Colonic mucosa (tissue), 4 donors: ENCODE data around the gene CUL9. TPM values are rescaled to one million over a fixed set of nuclear protein-coding genes. Genes with fewer than 3 reads are reported as not detected.

ENCODE experiments used
- DNase-seq: peaks from one replicate; pipeline ENCODE4 v3.0.0-alpha.2; 2020
- H3K27ac ChIP-seq: fragments of 200-600 bp; one replicate; pipeline ENCODE4 v1.8.0; 2021
- H3K27me3 ChIP-seq: fragments of 200-600 bp; one replicate; pipeline ENCODE4 v1.8.0; 2021
- H3K36me3 ChIP-seq: fragments of 200-600 bp; one replicate; pipeline ENCODE4 v1.8.0; 2021
- H3K4me1 ChIP-seq: fragments of 200-600 bp; one replicate; pipeline ENCODE4 v1.8.0; 2021; ENCODE audit warnings: mild to moderate bottlenecking
- H3K4me3 ChIP-seq: fragments of 200-600 bp; one replicate; pipeline ENCODE4 v1.8.0; 2021
- H3K9ac ChIP-seq, 2 donors: one replicate each; pipeline ENCODE4 v1.7.0; 2013; ENCODE audit warnings: control low read depth in 2 of 2, low read depth in 2 of 2, low read length in 2 of 2
- H3K9me3 ChIP-seq: fragments of 200-600 bp; one replicate; pipeline ENCODE4 v1.8.0; 2021
- CTCF ChIP-seq: fragments of 200-600 bp; IDR thresholded peaks from one replicate; pipeline ENCODE4 v1.8.0; 2022; ENCODE audit warnings: antibody characterized with exemption, mild to moderate bottlenecking
- intact Hi-C: fragments of 100-400 bp; cut with DNase I; formaldehyde crosslinking; loops from one replicate; pipeline ENCODE4 v1.14.1; 2022
- total RNA-seq, 2 donors: library from RNA; stranded (reverse); fragmentation: NEBNext Ultra II Directional in 1 of 2; extraction: Animal tissue kit (Norgen Biotek cat#: 25700) in 1 of 2; gene quantifications; one replicate each; pipeline ENCODE4 v1.2.1, GENCODE V29; 2021
- donor health status: healthy.
- donor health status: DM: no; HTN: no; CAD: no.
- donor health status: DM: no; HTN: no; CAD: no.

The CUL9 gene
- total RNA-seq, 2 donors from 2014 or later: 23.4 to 36.9 TPM

- no peak overlapping the region for H3K27ac ChIP-seq
- intact Hi-C loops: no loop called here
- peak overlapping the region in 1 of 2 donors; percentile 55 for H3K9ac ChIP-seq
Observed at GRCh38 chr6:43247114-43247999, 65.4 kb downstream of the CUL9 start.

GRCh38 chr6:43248101-43248500 lies 66.1 kb downstream of the CUL9 start:
- H3K4me1 ChIP-seq: peaks cover 3% of the 10 kb centered on the region
- H3K27me3 ChIP-seq: peaks cover 26% of the 10 kb centered on the region
- H3K4me3 ChIP-seq: peak overlapping the region; percentile 58

More at GRCh38 chr6:43247114-43247999, 65.4 kb downstream of the CUL9 start:
- peaks cover 34% of the 10 kb centered on the region for H3K27me3 ChIP-seq
- no peaks in the 10 kb centered on the region for H3K9me3 ChIP-seq
- peak overlapping the region; percentile 58 for H3K4me3 ChIP-seq
- peak; percentile 84 for DNase-seq
- no peaks in the 10 kb centered on the region for H3K36me3 ChIP-seq
- H3K4me1 ChIP-seq: peaks cover 3% of the 10 kb centered on the region
- no peak for TF ChIP-seq CTCF

GRCh38 chr6:43248791-43249190 lies 66.8 kb downstream of the CUL9 start:
- no peak for TF ChIP-seq CTCF
- no peaks in the 10 kb centered on the region for H3K36me3 ChIP-seq

More at GRCh38 chr6:43248101-43248500, 66.1 kb downstream of the CUL9 start:
- no peak overlapping the region for H3K27ac ChIP-seq
- H3K9me3 ChIP-seq: no peaks in the 10 kb centered on the region
- intact Hi-C loops: no loop called here
- TF ChIP-seq CTCF: no peak
- no peaks in the 10 kb centered on the region for H3K36me3 ChIP-seq
- DNase-seq: no peak
- H3K9ac ChIP-seq: no peak overlapping the region

GRCh38 chr6:43250992-43251373 lies 69.0 kb downstream of the CUL9 start:
- peaks cover 3% of the 10 kb centered on the region for H3K4me1 ChIP-seq
- peak; percentile 61 for DNase-seq
- H3K4me3 ChIP-seq: no peak overlapping the region
- H3K27ac ChIP-seq: no peak overlapping the region
- intact Hi-C loops: no loop called here
- no peaks in the 10 kb centered on the region for H3K9me3 ChIP-seq
- peaks cover 12% of the 10 kb centered on the region for H3K27me3 ChIP-seq
- no peak for TF ChIP-seq CTCF
- H3K9ac ChIP-seq: no peak overlapping the region
- H3K36me3 ChIP-seq: no peaks in the 10 kb centered on the region

More at GRCh38 chr6:43248791-43249190, 66.8 kb downstream of the CUL9 start:
- H3K4me1 ChIP-seq: peaks cover 3% of the 10 kb centered on the region
- H3K9me3 ChIP-seq: no peaks in the 10 kb centered on the region
- intact Hi-C loops: no loop called here
- H3K4me3 ChIP-seq: no peak overlapping the region
- H3K9ac ChIP-seq: no peak overlapping the region
- DNase-seq: no peak
- H3K27me3 ChIP-seq: peaks cover 21% of the 10 kb centered on the region
- no peak overlapping the region for H3K27ac ChIP-seq

- no peaks in the 10 kb centered on the region for H3K9me3 ChIP-seq
- no peak overlapping the region for H3K4me3 ChIP-seq
- no peak overlapping the region for H3K27ac ChIP-seq
- DNase-seq: no peak
- no peak overlapping the region for H3K9ac ChIP-seq
- TF ChIP-seq CTCF: no peak
- intact Hi-C loops: no loop called here
- peaks cover 7% of the 10 kb centered on the region for H3K27me3 ChIP-seq
- H3K36me3 ChIP-seq: no peaks in the 10 kb centered on the region
- no peaks in the 10 kb centered on the region for H3K4me1 ChIP-seq
Observed at GRCh38 chr6:43253401-43253800, 71.4 kb downstream of the CUL9 start.
